ENCODE measurements around the gene IER3. TPM values are rescaled to one million over a fixed set of nuclear protein-coding genes. Genes with fewer than 3 reads are reported as not detected.

The IER3 gene
- total and polyA plus RNA-seq, 7 donors = 20.1 to 193 (median 65.3) TPM

GRCh38 chr6:30712441-30712945 is 31.9 kb downstream of the IER3 start:
- no peak for DNase-seq
- Histone ChIP-seq H3K4me3 (no peak overlapping the region), H3K36me3 (peaks cover 25 to 79% (median 28%) of the 10 kb centered on the region in 4 donors), H3K27ac (no peak overlapping the region), H3K27me3 (no peaks in the 10 kb centered on the region), H3K4me1 (peaks cover 0 to 9% (median 3%) of the 10 kb centered on the region in 4 donors), H3K9me3 (no peaks in the 10 kb centered on the region)
- intact Hi-C loops (cut with DNase I) = no loop called here
- WGBS, 2 donors = 84 to 91% methylated on average over 7 of the region's 7 CpGs
- TF ChIP-seq POLR2A (IDR thresholded peaks at IDR 0.05) (no peak), CTCF (IDR thresholded peaks at IDR 0.05) (no peak), POLR2AphosphoS5 (IDR thresholded peaks at IDR 0.05) (no peak), EP300 (IDR thresholded peaks at IDR 0.05) (no peak)

- WGBS, 2 donors = 76 to 89% methylated on average over 1 of the region's 1 CpG
These were observed 32.5 kb downstream of the IER3 start for GRCh38 chr6:30711758-30712380.

GRCh38 chr6:30709101-30709868 is 35.1 kb downstream of the IER3 start:
- no peak for DNase-seq
- peaks cover 25 to 93% (median 34%) of the 10 kb centered on the region in 4 donors for H3K36me3 ChIP-seq
- intact Hi-C loops (cut with DNase I) = no loop called here
- no peaks in the 10 kb centered on the region for H3K4me1 ChIP-seq
- no peak overlapping the region for H3K27ac ChIP-seq
- TF ChIP-seq POLR2A (IDR thresholded peaks at IDR 0.05) (no peak), POLR2AphosphoS5 (IDR thresholded peaks at IDR 0.05) (no peak), EP300 (IDR thresholded peaks at IDR 0.05) (no peak), CTCF (IDR thresholded peaks at IDR 0.05) (no peak)
- H3K27me3 ChIP-seq = no peaks in the 10 kb centered on the region
- WGBS, 2 donors = 96 to 97% methylated on average over 2 of the region's 2 CpGs
- H3K9me3 ChIP-seq = no peaks in the 10 kb centered on the region
- no peak overlapping the region for H3K4me3 ChIP-seq

More at GRCh38 chr6:30711758-30712380, 32.5 kb downstream of the IER3 start:
- Histone ChIP-seq H3K4me3 (no peak overlapping the region), H3K27me3 (no peaks in the 10 kb centered on the region), H3K27ac (no peak overlapping the region), H3K36me3 (peaks cover 25 to 85% (median 29%) of the 10 kb centered on the region in 4 donors), H3K4me1 (peaks cover 0 to 9% (median 3%) of the 10 kb centered on the region in 4 donors), H3K9me3 (no peaks in the 10 kb centered on the region)
- DNase-seq = no peak
- intact Hi-C loops (cut with DNase I) = no loop called here
- TF ChIP-seq EP300 (IDR thresholded peaks at IDR 0.05) = no peak
- TF ChIP-seq CTCF (IDR thresholded peaks at IDR 0.05) = no peak
- no peak for TF ChIP-seq POLR2A (IDR thresholded peaks at IDR 0.05)
- no peak for TF ChIP-seq POLR2AphosphoS5 (IDR thresholded peaks at IDR 0.05)

- Histone ChIP-seq H3K36me3 (peaks cover 15 to 88% (median 24%) of the 10 kb centered on the region in 4 donors), H3K4me3 (no peak overlapping the region), H3K9me3 (no peaks in the 10 kb centered on the region), H3K4me1 (no peaks in the 10 kb centered on the region), H3K27ac (no peak overlapping the region), H3K27me3 (no peaks in the 10 kb centered on the region)
- TF ChIP-seq CTCF (IDR thresholded peaks at IDR 0.05) = no peak
- no peak for TF ChIP-seq POLR2AphosphoS5 (IDR thresholded peaks at IDR 0.05)
- no peak for TF ChIP-seq EP300 (IDR thresholded peaks at IDR 0.05)
- no peak for TF ChIP-seq POLR2A (IDR thresholded peaks at IDR 0.05)
- 51 to 77% methylated on average over 6 of the region's 6 CpGs for WGBS, 2 donors
- no peak for DNase-seq
- intact Hi-C loops (cut with DNase I) = no loop called here
These were observed 37.0 kb downstream of the IER3 start for GRCh38 chr6:30707281-30707850.

Data from sigmoid colon (tissue), 7 donors.